ENCODE measurements around the gene MAPK8. TPM values are rescaled to one million over a fixed set of nuclear protein-coding genes. Genes with fewer than 3 reads are reported as not detected.

Gene MAPK8
- total and polyA plus RNA-seq, 9 of the 15 experiments (the other 6 are each of a cell fraction or from before 2014, with no cell fraction given) = 6.4 to 159 (median 71.0) TPM

- TF ChIP-seq ZNF324 (CRISPR knock-in tag; IDR thresholded peaks at IDR 0.05) (no peak), RBM25 (IDR thresholded peaks at IDR 0.05; ENCODE audit: low read depth, low read length, severe bottlenecking) (peak; percentile 63)
- CTCF ChIA-PET (ENCODE audit: low intra/inter-chr PET ratio) = no interaction called here
- Histone ChIP-seq H3K9me3 (replicated peaks; ENCODE audit: control insufficient read depth, insufficient read depth, low read depth, low read length) (peaks cover 9% of the 10 kb centered on the region), H3K36me3 (ENCODE audit: control insufficient read depth, insufficient read depth, low read length) (no peaks in the 10 kb centered on the region), H3K27me3 (ENCODE audit: control insufficient read depth in 2 of 2, insufficient read depth in 2 of 2, low read length in 2 of 2) (peaks cover 2 to 11% of the 10 kb centered on the region in 2 experiments; a peak in 4 of 5 replicates), H3K9ac (ENCODE audit: insufficient read depth in 1 of 2, low read depth in 2 of 2, low read length in 2 of 2) (no peak overlapping the region), H4K20me1 (replicated peaks; ENCODE audit: control insufficient read depth, insufficient read depth, low read length) (no peaks in the 10 kb centered on the region), H3K4me1 (replicated peaks in 1 of 2; ENCODE audit: control insufficient read depth in 2 of 2, insufficient read depth in 2 of 2, low read length in 2 of 2) (peaks cover 3 to 15% of the 10 kb centered on the region in 2 experiments; a peak in 4 of 5 replicates), H3K27ac (ENCODE audit: extremely low read depth, low read depth, low read length) (no peak overlapping the region), H2AFZ (ENCODE audit: low read depth, low read length) (no peak overlapping the region), H3K79me2 (ENCODE audit: control insufficient read depth, insufficient read depth, low read length) (no peaks in the 10 kb centered on the region), H3K4me2 (ENCODE audit: insufficient read depth, low read length) (no peak overlapping the region), H3K9me1 (ENCODE audit: control insufficient read depth, insufficient read depth, low read length) (no peaks in the 10 kb centered on the region), H3K4me3 (no peak overlapping the region)
- DNase-seq (ENCODE audit: extremely low read depth in 1 of 4, low spot score in 3 of 4) (no peak), ATAC-seq (no peak), FAIRE-seq (no peak)
- 4% methylated on average over 1 of the region's 1 CpG for WGBS (ENCODE audit: insufficient coverage, low coverage, missing lambda C conversion rate)
- no TSS peak for BruUV-seq (replicated peaks)
- POLR2A ChIA-PET = interaction anchor here (1.1 kb wide), 1 partner anchor 12 kb away, joined by 3 read pairs; no protein-coding TSS in a partner anchor
- intact Hi-C loops (cut with micrococcal nuclease) (no loop called here), in situ Hi-C loops (cut with MboI) (no loop called here)
These were observed 20.1 kb upstream of the MAPK8 start for GRCh38 chr10:48286356-48286755.

DNA sequence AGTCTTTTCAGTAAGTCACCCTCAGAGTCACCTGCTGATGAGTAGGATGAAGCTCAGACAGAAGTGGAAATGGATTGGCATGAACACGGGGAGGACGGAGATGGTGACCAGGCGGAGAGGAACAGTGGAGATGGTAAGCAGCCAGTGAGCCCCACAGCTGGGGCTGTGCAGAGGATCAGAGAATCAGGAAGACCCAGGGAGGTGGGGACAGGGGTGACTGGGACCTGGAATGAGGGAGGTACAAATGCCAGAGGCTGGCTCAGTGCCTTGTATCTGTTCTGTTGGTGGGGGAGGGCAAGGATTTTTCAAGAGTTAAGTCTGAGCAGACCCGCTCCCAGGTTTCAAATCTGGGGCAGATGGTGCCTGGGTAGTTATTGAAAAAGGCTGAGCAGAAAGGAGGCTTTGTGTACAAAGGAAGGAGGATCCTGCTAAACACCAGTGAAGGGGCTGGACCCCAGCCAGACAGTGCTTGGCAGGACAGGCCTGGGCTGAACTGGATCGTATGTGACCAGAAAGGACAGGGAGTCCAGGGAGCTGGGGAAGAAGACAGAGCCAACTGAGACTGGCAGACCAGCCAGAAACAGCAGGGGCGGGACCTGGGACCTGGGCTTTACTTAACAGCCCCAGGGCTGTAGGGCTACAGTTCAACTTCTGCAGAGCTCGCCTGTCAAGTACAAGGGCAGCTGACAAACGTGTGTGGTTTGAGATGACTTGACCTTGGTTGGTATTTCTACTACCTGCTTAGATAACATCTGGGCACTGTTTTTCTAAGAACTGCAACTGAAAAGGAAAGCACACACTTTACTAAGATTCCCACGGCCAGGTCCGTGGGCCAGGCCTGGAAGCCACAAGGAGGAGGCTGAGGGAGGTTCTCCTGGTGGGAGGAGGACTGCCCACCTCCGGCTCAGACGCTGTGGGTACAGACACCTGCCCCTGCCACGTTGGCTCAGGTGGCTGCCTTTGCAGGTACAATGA lies 18.8 kb upstream of the MAPK8 start:
- POLR2A ChIA-PET = interaction anchor here (0.6 kb wide), 1 partner anchor 167 kb away, joined by 3 read pairs; no protein-coding TSS in a partner anchor
- FAIRE-seq = no peak

More for the DNA sequence above, 18.8 kb upstream of the MAPK8 start:
- TF ChIP-seq ZNF165 (CRISPR knock-in tag; IDR thresholded peaks at IDR 0.05; ENCODE audit: borderline replicate concordance) = no peak
- TF ChIP-seq CHD1 (IDR thresholded peaks at IDR 0.05; ENCODE audit: low read length) = no peak
- TF ChIP-seq CBFA2T3 (IDR thresholded peaks at IDR 0.05) = no peak
- no peak for TF ChIP-seq DACH1 (IDR thresholded peaks at IDR 0.05; ENCODE audit: partially characterized antibody)
- no peak for TF ChIP-seq RBM25 (IDR thresholded peaks at IDR 0.05; ENCODE audit: low read depth, low read length, severe bottlenecking)
- no peak for TF ChIP-seq NR2F6 (CRISPR knock-in tag; IDR thresholded peaks at IDR 0.05)
- TF ChIP-seq ILF3 (IDR thresholded peaks at IDR 0.05; ENCODE audit: borderline replicate concordance) = no peak
- no peak for TF ChIP-seq PRDM10 (IDR thresholded peaks at IDR 0.05; ENCODE audit: partially characterized antibody)
- CTCF ChIA-PET (ENCODE audit: low intra/inter-chr PET ratio) = no interaction called here
- H4K20me1 ChIP-seq (replicated peaks; ENCODE audit: control insufficient read depth, insufficient read depth, low read length) = no peaks in the 10 kb centered on the region
- DNase-seq (ENCODE audit: extremely low read depth in 1 of 4, low spot score in 3 of 4) (no peak), ATAC-seq (no peak)
- H2AFZ ChIP-seq (ENCODE audit: low read depth, low read length) = no peak overlapping the region
- intact Hi-C loops (cut with micrococcal nuclease) (loop anchor here (2.0 kb wide), 1 partner anchor 73 kb away; no protein-coding TSS in a partner anchor), in situ Hi-C loops (cut with MboI) (no loop called here)
- no peaks in the 10 kb centered on the region for H3K9me1 ChIP-seq (ENCODE audit: control insufficient read depth, insufficient read depth, low read length)
- H3K9me3 ChIP-seq (replicated peaks; ENCODE audit: control insufficient read depth, insufficient read depth, low read depth, low read length) = peaks cover 9% of the 10 kb centered on the region
- no TSS peak for BruUV-seq (replicated peaks)
- H3K4me2 ChIP-seq (ENCODE audit: insufficient read depth, low read length) = no peak overlapping the region
- no peaks in the 10 kb centered on the region for H3K79me2 ChIP-seq (ENCODE audit: control insufficient read depth, insufficient read depth, low read length)
- H3K4me3 ChIP-seq = no peak overlapping the region
- H3K4me1 ChIP-seq (replicated peaks in 1 of 2; ENCODE audit: control insufficient read depth in 2 of 2, insufficient read depth in 2 of 2, low read length in 2 of 2) = peaks cover 3 to 18% of the 10 kb centered on the region in 2 experiments; a peak in 4 of 5 replicates
- peaks cover 2 to 11% of the 10 kb centered on the region in 2 experiments; a peak in 4 of 5 replicates for H3K27me3 ChIP-seq (ENCODE audit: control insufficient read depth in 2 of 2, insufficient read depth in 2 of 2, low read length in 2 of 2)
- 18% methylated on average over 13 of the region's 13 CpGs for WGBS (ENCODE audit: insufficient coverage, low coverage, missing lambda C conversion rate)
- no peak overlapping the region for H3K9ac ChIP-seq (ENCODE audit: insufficient read depth in 1 of 2, low read depth in 2 of 2, low read length in 2 of 2)
- H3K36me3 ChIP-seq (ENCODE audit: control insufficient read depth, insufficient read depth, low read length) = no peaks in the 10 kb centered on the region
- H3K27ac ChIP-seq (ENCODE audit: extremely low read depth, low read depth, low read length) = no peak overlapping the region

Measured in K562 (cell line).